ENCODE measurements around the gene NAGK.
"Not testable (repeated sequence)": the region's sequence is repeated elsewhere in the genome, so short reads cannot be mapped to it uniquely, and the experiment has no call there.

NAGK gene

DNA sequence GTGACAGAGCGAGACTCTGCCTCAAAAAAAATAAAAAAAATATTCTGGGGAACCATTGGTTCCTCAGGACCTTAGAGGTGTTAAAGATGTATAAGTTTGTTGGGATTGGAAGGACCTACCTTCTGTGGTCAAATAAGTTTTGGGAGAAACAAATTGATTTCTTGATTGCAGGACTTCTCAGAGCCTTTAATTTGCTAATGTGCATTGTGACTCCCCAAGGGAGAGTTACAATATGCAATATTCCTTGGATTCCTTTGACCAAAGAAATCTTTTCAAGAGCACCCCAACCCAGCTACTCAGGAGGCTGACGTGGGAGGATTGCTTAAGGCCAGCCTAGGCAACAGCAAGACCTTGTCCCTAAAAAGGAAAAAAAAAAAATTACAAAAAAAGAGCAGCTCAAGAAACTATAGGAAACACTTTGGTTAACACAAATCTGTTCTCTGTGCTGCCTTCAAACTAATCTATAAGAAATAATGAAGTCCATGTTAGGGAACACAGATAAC is 6.5 kb downstream of the NAGK start:
- TF ChIP-seq, protein P1, sequence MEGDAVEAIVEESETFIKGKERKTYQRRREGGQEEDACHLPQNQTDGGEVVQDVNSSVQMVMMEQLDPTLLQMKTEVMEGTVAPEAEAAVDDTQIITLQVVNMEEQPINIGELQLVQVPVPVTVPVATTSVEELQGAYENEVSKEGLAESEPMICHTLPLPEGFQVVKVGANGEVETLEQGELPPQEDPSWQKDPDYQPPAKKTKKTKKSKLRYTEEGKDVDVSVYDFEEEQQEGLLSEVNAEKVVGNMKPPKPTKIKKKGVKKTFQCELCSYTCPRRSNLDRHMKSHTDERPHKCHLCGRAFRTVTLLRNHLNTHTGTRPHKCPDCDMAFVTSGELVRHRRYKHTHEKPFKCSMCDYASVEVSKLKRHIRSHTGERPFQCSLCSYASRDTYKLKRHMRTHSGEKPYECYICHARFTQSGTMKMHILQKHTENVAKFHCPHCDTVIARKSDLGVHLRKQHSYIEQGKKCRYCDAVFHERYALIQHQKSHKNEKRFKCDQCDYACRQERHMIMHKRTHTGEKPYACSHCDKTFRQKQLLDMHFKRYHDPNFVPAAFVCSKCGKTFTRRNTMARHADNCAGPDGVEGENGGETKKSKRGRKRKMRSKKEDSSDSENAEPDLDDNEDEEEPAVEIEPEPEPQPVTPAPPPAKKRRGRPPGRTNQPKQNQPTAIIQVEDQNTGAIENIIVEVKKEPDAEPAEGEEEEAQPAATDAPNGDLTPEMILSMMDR (conservative IDR thresholded peaks at IDR 0.05; ENCODE audit: low read length) = no peak
- no peak for TF ChIP-seq EZH2phosphoT487 (IDR thresholded peaks at IDR 0.05; ENCODE audit: borderline replicate concordance)
- H3K4me2 ChIP-seq (ENCODE audit: low read depth, low read length, poor library complexity, severe bottlenecking) = no peak overlapping the region
- no peak overlapping the region for H3K4me3 ChIP-seq (ENCODE audit: low read length, poor library complexity, severe bottlenecking)
- H3K9me3 ChIP-seq (ENCODE audit: insufficient read depth, low read depth, low read length) = no peaks in the 10 kb centered on the region
- no peaks in the 10 kb centered on the region for H3K27me3 ChIP-seq (ENCODE audit: insufficient read depth, low read length, poor library complexity, severe bottlenecking)
- H3K9ac ChIP-seq (ENCODE audit: low read depth, low read length, poor library complexity, severe bottlenecking) = no peak overlapping the region
- peaks cover 7% of the 10 kb centered on the region for H4K20me1 ChIP-seq (ENCODE audit: insufficient read depth, low read length, poor library complexity, severe bottlenecking)
- no peaks in the 10 kb centered on the region for H3K9me2 ChIP-seq (replicated peaks; ENCODE audit: low read depth, low read length)
- H3K4me1 ChIP-seq (ENCODE audit: insufficient read depth, low read length, poor library complexity, severe bottlenecking) = peaks cover 23% of the 10 kb centered on the region
- peaks cover 26% of the 10 kb centered on the region for H3K79me2 ChIP-seq (ENCODE audit: insufficient read depth, low read length)
- no peaks in the 10 kb centered on the region for H3F3A ChIP-seq (ENCODE audit: low read depth)
- peaks cover 50% of the 10 kb centered on the region; the same call in 1 of the 2 replicates for H3K36me3 ChIP-seq (ENCODE audit: insufficient read depth, low read length)
- no peak overlapping the region for H2AFZ ChIP-seq (ENCODE audit: low read length)

DNA sequence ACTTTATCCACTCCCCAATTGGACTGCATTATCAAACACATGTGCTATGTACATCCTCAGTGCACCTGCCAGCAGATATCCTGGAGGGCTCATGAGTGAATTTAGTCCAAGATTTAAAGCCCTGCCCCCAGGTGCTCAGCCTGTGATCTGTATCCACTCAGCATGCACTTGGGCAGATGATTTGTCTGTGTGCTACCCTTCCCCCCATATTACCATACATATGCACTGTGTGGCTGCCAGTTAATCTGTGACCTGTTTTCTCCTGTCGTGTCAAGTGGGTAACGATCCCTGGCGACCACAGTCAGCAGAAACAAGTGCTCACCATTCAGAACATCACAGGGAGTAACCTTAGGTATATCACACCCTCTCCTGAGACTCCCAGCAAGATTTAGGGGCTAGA is 10.2 kb downstream of the NAGK start:
- no peaks in the 10 kb centered on the region for H3K79me2 ChIP-seq (ENCODE audit: insufficient read depth, low read length)
- H2AFZ ChIP-seq (ENCODE audit: low read length) = no peak overlapping the region
- no peak overlapping the region for H3K4me3 ChIP-seq (ENCODE audit: low read length, poor library complexity, severe bottlenecking)
- no peaks in the 10 kb centered on the region for H3K9me2 ChIP-seq (replicated peaks; ENCODE audit: low read depth, low read length)
- H3K9ac ChIP-seq (ENCODE audit: low read depth, low read length, poor library complexity, severe bottlenecking) = no peak overlapping the region
- no peaks in the 10 kb centered on the region for H4K20me1 ChIP-seq (ENCODE audit: insufficient read depth, low read length, poor library complexity, severe bottlenecking)
- no peaks in the 10 kb centered on the region for H3K4me1 ChIP-seq (ENCODE audit: insufficient read depth, low read length, poor library complexity, severe bottlenecking)
- no peak overlapping the region for H3K4me2 ChIP-seq (ENCODE audit: low read depth, low read length, poor library complexity, severe bottlenecking)
- TF ChIP-seq, protein P1 (conservative IDR thresholded peaks at IDR 0.05; ENCODE audit: low read length) = no peak
- peaks cover 40% of the 10 kb centered on the region; the same call in 1 of the 2 replicates for H3K36me3 ChIP-seq (ENCODE audit: insufficient read depth, low read length)
- no peaks in the 10 kb centered on the region for H3K9me3 ChIP-seq (ENCODE audit: insufficient read depth, low read depth, low read length)
- H3F3A ChIP-seq (ENCODE audit: low read depth) = no peaks in the 10 kb centered on the region
- H3K27me3 ChIP-seq (ENCODE audit: insufficient read depth, low read length, poor library complexity, severe bottlenecking) = no peaks in the 10 kb centered on the region

DNA sequence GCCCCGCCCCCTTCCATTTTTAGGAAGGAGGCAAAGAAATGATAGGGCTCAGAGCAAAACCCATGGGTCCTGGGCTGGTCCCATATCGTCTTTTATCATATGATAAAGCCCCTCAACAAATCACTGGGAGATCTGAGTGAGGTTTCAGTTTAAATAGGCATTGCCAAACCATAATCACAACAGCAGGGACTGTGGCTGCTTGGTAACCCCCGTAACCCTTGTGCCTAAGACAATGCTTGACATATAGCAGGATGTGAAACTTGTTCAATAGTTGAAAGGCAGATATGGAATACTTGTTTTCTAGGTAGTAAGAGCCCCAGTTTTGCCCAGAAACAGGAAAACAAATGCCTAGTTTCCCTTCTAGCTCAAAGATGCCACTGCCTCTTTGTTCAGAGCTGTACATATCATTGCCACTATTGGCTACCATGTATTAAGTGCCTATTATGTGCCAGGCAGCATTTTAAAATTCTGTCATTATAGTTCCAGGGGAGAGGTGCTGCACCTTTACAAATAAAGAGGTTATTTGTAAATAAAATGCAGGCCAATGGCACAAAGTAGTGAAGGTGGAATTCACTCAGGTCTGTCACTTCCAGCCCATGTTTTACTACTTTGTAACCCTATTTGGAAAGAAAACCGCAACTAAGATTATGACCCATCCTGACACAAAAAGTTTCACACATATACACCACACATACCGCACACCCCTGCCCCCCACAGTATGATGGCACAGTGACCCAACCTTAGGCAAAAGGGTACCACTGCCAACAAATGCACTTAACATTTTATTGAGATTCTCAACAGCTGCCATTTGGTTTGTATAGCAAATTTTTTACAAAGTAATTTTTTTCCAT is 14.2 kb downstream of the NAGK start:
- Histone ChIP-seq H3K79me2 (ENCODE audit: insufficient read depth, low read length) (no peaks in the 10 kb centered on the region), H3K4me2 (ENCODE audit: low read depth, low read length, poor library complexity, severe bottlenecking) (no peak overlapping the region), H3K9ac (ENCODE audit: low read depth, low read length, poor library complexity, severe bottlenecking) (no peak overlapping the region), H4K20me1 (ENCODE audit: insufficient read depth, low read length, poor library complexity, severe bottlenecking) (no peaks in the 10 kb centered on the region), H3K4me1 (ENCODE audit: insufficient read depth, low read length, poor library complexity, severe bottlenecking) (no peaks in the 10 kb centered on the region), H3K9me3 (ENCODE audit: insufficient read depth, low read depth, low read length) (no peaks in the 10 kb centered on the region), H3K36me3 (ENCODE audit: insufficient read depth, low read length) (peaks cover 16% of the 10 kb centered on the region; the same call in 1 of the 2 replicates), H3F3A (ENCODE audit: low read depth) (no peaks in the 10 kb centered on the region), H2AFZ (ENCODE audit: low read length) (no peak overlapping the region), H3K4me3 (ENCODE audit: low read length, poor library complexity, severe bottlenecking) (no peak overlapping the region), H3K27me3 (ENCODE audit: insufficient read depth, low read length, poor library complexity, severe bottlenecking) (no peaks in the 10 kb centered on the region), H3K9me2 (replicated peaks; ENCODE audit: low read depth, low read length) (no peaks in the 10 kb centered on the region)
- TF ChIP-seq, protein P1 (conservative IDR thresholded peaks at IDR 0.05; ENCODE audit: low read length) = no peak
- TF ChIP-seq EZH2phosphoT487 (IDR thresholded peaks at IDR 0.05; ENCODE audit: borderline replicate concordance) = no peak

DNA sequence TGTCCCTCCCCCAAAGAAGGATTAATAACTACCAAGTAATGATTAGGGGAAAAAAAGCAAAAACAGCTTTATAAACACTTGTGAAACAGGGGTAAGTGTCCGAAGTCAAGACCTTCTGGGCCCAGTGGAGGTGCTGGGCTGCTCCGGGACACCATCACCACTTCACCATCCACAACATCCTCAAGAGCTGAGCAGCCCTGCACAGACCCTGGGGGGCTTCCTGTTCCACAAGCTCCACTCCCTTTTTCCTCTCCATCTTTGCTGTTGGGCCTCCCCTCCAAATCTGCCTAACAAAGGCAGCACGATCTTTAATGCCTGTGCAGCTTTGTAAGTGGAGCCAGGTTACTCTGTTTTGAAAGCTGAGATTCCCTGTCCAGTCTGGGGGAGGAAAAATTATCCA is 14.8 kb downstream of the NAGK start:
- H3K4me1 ChIP-seq (ENCODE audit: insufficient read depth, low read length, poor library complexity, severe bottlenecking); H3K9ac ChIP-seq (ENCODE audit: low read depth, low read length, poor library complexity, severe bottlenecking); H3K9me3 ChIP-seq (ENCODE audit: insufficient read depth, low read depth, low read length); H3K36me3 ChIP-seq (ENCODE audit: insufficient read depth, low read length); H2AFZ ChIP-seq (ENCODE audit: low read length); H3K4me3 ChIP-seq (ENCODE audit: low read length, poor library complexity, severe bottlenecking); H4K20me1 ChIP-seq (ENCODE audit: insufficient read depth, low read length, poor library complexity, severe bottlenecking); H3K9me2 ChIP-seq (replicated peaks; ENCODE audit: low read depth, low read length); H3F3A ChIP-seq (ENCODE audit: low read depth); H3K27me3 ChIP-seq (ENCODE audit: insufficient read depth, low read length, poor library complexity, severe bottlenecking); H3K79me2 ChIP-seq (ENCODE audit: insufficient read depth, low read length); H3K4me2 ChIP-seq (ENCODE audit: low read depth, low read length, poor library complexity, severe bottlenecking): not testable (repeated sequence)

DNA sequence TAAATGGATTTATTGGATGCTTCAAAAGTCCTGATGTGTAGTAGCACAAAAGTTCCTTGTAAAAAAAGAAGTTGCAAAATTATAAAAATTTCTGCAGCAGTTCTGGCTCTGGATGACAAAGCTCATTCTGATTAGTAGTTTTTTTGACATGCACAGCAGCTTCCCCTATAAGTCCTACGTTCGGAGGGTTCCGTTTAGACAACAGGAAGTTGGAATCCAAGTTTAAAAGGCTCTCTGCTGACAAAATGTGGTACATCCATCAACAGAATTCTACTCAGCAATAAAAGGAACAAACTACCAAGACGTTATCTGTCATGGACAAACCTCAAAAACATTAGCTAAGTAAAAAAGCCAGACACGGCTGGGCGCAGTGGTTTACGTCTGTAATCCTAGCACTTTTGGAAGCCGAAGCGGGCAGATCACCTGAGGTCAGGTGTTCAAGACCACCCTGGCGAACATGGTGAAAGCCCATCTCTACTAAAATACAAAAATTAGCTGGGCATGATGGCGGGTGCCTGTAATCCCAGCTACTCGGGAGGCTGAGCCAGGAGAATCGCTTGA is 15.4 kb downstream of the NAGK start:
- H3K4me3 ChIP-seq (ENCODE audit: low read length, poor library complexity, severe bottlenecking) = not testable (repeated sequence)

More for the DNA sequence above, 15.4 kb downstream of the NAGK start:
- H3F3A ChIP-seq (ENCODE audit: low read depth); H3K9ac ChIP-seq (ENCODE audit: low read depth, low read length, poor library complexity, severe bottlenecking); H3K79me2 ChIP-seq (ENCODE audit: insufficient read depth, low read length); H2AFZ ChIP-seq (ENCODE audit: low read length); H3K36me3 ChIP-seq (ENCODE audit: insufficient read depth, low read length); H4K20me1 ChIP-seq (ENCODE audit: insufficient read depth, low read length, poor library complexity, severe bottlenecking); H3K4me2 ChIP-seq (ENCODE audit: low read depth, low read length, poor library complexity, severe bottlenecking); H3K27me3 ChIP-seq (ENCODE audit: insufficient read depth, low read length, poor library complexity, severe bottlenecking); H3K9me3 ChIP-seq (ENCODE audit: insufficient read depth, low read depth, low read length); H3K9me2 ChIP-seq (replicated peaks; ENCODE audit: low read depth, low read length); H3K4me1 ChIP-seq (ENCODE audit: insufficient read depth, low read length, poor library complexity, severe bottlenecking): not testable (repeated sequence)
